HG02588 (cell line): ENCODE results near the gene EIF3B.
A peak's percentile ranks its signal among the peaks of the same experiment; 100 is the strongest.
"Not testable (repeated sequence)": the region's sequence is repeated elsewhere in the genome, so short reads cannot be mapped to it uniquely, and the experiment has no call there.

Source experiments
- ATAC-seq: cut with Tn5 transposase; IDR thresholded peaks from one replicate; pipeline ENCODE4 v1.9.1; 2021; ENCODE audit warnings: mild to moderate bottlenecking, moderate library complexity; ENCODE audit not compliant: unreplicated experiment

EIF3B gene

GRCh38 chr7:2347351-2348063 is 7.1 kb upstream of the EIF3B start:
- ATAC-seq = not testable (repeated sequence)

- ATAC-seq = no peak
Measured at GRCh38 chr7:2350055-2350454, 4.6 kb upstream of the EIF3B start.

GRCh38 chr7:2350861-2351260 is 3.8 kb upstream of the EIF3B start:
- ATAC-seq = no peak

GRCh38 chr7:2353113-2353935 is 1.3 kb upstream of the EIF3B start:
- ATAC-seq = no peak

GRCh38 chr7:2353936-2354185 is 766 bp upstream of the EIF3B start:
- peak; percentile 52 for ATAC-seq

GRCh38 chr7:2354939-2355704 is 495 bp downstream of the EIF3B start:
- ATAC-seq = peak; percentile 27

GRCh38 chr7:2355705-2356008 is 1.0 kb downstream of the EIF3B start:
- no peak for ATAC-seq

GRCh38 chr7:2357165-2357564 is 2.5 kb downstream of the EIF3B start:
- no peak for ATAC-seq

GRCh38 chr7:2357571-2357970 is 2.9 kb downstream of the EIF3B start:
- no peak for ATAC-seq

- ATAC-seq = no peak
Measured at GRCh38 chr7:2358968-2359527, 4.4 kb downstream of the EIF3B start.

- ATAC-seq = no peak
Measured at GRCh38 chr7:2359610-2360009, 5.0 kb downstream of the EIF3B start.

GRCh38 chr7:2360796-2361195 is 6.2 kb downstream of the EIF3B start:
- ATAC-seq = no peak

- ATAC-seq = no peak
Measured at GRCh38 chr7:2362385-2363088, 7.9 kb downstream of the EIF3B start.

GRCh38 chr7:2369139-2369538 is 14.5 kb downstream of the EIF3B start:
- ATAC-seq = no peak

- no peak for ATAC-seq
Measured at GRCh38 chr7:2371329-2371728, 16.7 kb downstream of the EIF3B start.

- ATAC-seq = no peak
Measured at GRCh38 chr7:2372724-2373123, 18.1 kb downstream of the EIF3B start.

GRCh38 chr7:2373124-2373556 is 18.5 kb downstream of the EIF3B start:
- ATAC-seq = no peak

GRCh38 chr7:2373646-2374045 is 19.0 kb downstream of the EIF3B start:
- ATAC-seq = no peak

GRCh38 chr7:2374401-2374800 is 19.8 kb downstream of the EIF3B start:
- ATAC-seq = no peak

GRCh38 chr7:2374830-2375728 is 20.5 kb downstream of the EIF3B start:
- no peak for ATAC-seq
